Measurements from ENCODE around the gene KAZN. TPM values are rescaled to one million over a fixed set of nuclear protein-coding genes. Genes with fewer than 3 reads are reported as not detected.

Gene KAZN
- total RNA-seq, 1 donor from 2014 or later = 9.4 TPM

- no peak for DNase-seq (ENCODE audit: low spot score)
Observed at GRCh38 chr1:14824314-14824915, 225.9 kb downstream of the KAZN start.

- DNase-seq (ENCODE audit: low spot score) = no peak
Observed at GRCh38 chr1:14825396-14825795, 226.9 kb downstream of the KAZN start.

- peak; percentile 80 for DNase-seq (ENCODE audit: low spot score)
Observed at GRCh38 chr1:14826172-14826636, 227.7 kb downstream of the KAZN start.

- DNase-seq (ENCODE audit: low spot score) = no peak
Observed at GRCh38 chr1:14826731-14827326, 228.3 kb downstream of the KAZN start.

GRCh38 chr1:14827870-14828269, 229.4 kb downstream of the KAZN start:
- DNase-seq (ENCODE audit: low spot score) = no peak

- no peak for DNase-seq (ENCODE audit: low spot score)
Observed at GRCh38 chr1:14828665-14829064, 230.2 kb downstream of the KAZN start.

GRCh38 chr1:14835725-14836124, 237.2 kb downstream of the KAZN start:
- no peak for DNase-seq (ENCODE audit: low spot score)

- DNase-seq (ENCODE audit: low spot score) = no peak
Observed at GRCh38 chr1:14836426-14837140, 238.1 kb downstream of the KAZN start.

- no peak for DNase-seq (ENCODE audit: low spot score)
Observed at GRCh38 chr1:14840374-14840773, 241.9 kb downstream of the KAZN start.

GRCh38 chr1:14841456-14841855, 243.0 kb downstream of the KAZN start:
- DNase-seq (ENCODE audit: low spot score) = no peak

- DNase-seq (ENCODE audit: low spot score) = no peak
Observed at GRCh38 chr1:14841951-14842350, 243.5 kb downstream of the KAZN start.

GRCh38 chr1:14842361-14842760, 243.9 kb downstream of the KAZN start:
- no peak for DNase-seq (ENCODE audit: low spot score)

GRCh38 chr1:14842891-14843290, 244.4 kb downstream of the KAZN start:
- no peak for DNase-seq (ENCODE audit: low spot score)

- DNase-seq (ENCODE audit: low spot score) = no peak
Observed at GRCh38 chr1:14843525-14843924, 245.0 kb downstream of the KAZN start.

- DNase-seq (ENCODE audit: low spot score) = no peak
Observed at GRCh38 chr1:14844356-14844755, 245.9 kb downstream of the KAZN start.

GRCh38 chr1:14844923-14845617, 246.6 kb downstream of the KAZN start:
- no peak for DNase-seq (ENCODE audit: low spot score)

- no peak for DNase-seq (ENCODE audit: low spot score)
Observed at GRCh38 chr1:14845851-14846250, 247.4 kb downstream of the KAZN start.

- DNase-seq (ENCODE audit: low spot score) = no peak
Observed at GRCh38 chr1:14846688-14847087, 248.2 kb downstream of the KAZN start.

GRCh38 chr1:14848203-14848602, 249.7 kb downstream of the KAZN start:
- DNase-seq (ENCODE audit: low spot score) = no peak

- no peak for DNase-seq (ENCODE audit: low spot score)
Observed at GRCh38 chr1:14848625-14849024, 250.1 kb downstream of the KAZN start.

GRCh38 chr1:14849038-14849437, 250.6 kb downstream of the KAZN start:
- no peak for DNase-seq (ENCODE audit: low spot score)

GRCh38 chr1:14850563-14850962, 252.1 kb downstream of the KAZN start:
- no peak for DNase-seq (ENCODE audit: low spot score)
